DMS114 treated with DMSO at 0.1 percent for 48 hours (cell line): ENCODE data around the gene SCLY.

ENCODE experiments used
- DNase-seq: peaks from one replicate; lab custom pipeline; 2025; ENCODE audit not compliant: unreplicated experiment; lab: John Stamatoyannopoulos, UW

SCLY gene

DNA sequence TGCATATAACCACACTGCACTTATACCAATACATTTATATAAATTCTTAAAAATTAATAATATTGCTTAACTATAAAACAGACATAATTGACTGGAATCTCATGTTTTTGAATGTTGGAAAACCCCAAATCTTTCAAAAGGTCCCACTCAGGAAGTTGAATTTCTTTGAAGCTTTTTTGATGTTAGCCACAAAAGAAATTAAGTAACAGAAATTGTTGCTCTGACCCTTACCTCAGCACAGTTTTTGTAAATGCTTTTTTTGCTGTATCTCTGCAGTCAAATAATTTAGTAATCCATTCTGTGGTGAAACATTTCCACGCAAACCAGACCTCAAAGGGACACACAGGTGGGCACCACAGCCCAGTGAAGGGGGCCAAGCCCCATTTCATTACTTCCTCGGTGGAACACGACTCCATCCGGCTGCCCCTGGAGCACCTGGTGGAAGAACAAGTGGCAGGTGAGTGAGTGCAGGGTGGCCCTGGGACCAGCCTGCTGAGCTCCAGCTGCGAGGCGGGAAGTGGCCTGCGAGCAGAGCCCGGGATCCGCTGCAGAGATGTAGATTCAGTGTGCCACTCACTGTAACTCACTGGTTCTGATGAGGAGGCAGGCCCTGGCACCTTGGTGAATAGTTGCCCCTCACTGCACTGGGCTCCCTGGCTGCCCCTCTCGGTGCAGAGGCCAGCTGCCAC, 8.4 kb downstream of the SCLY start:
- no peak for DNase-seq

DNA sequence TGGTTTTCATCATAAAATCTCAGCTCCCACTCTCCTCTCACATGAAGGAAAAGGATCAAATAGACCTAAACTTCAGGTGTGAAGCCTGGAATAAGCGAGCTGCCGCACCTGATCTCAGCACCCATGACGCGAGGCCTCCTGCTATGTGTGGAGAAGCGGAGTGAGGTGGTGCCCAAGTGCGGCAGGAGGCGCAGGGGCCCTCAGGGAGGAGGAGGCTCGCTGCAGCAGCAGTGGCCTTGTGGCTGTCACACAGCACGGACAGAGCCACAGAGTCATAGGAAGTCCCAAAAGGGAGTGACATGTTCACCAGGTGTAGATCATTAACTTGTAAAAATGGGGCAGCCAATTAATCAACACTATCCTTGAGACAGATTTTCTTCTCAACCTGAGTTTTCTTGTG, 9.1 kb downstream of the SCLY start:
- no peak for DNase-seq

DNA sequence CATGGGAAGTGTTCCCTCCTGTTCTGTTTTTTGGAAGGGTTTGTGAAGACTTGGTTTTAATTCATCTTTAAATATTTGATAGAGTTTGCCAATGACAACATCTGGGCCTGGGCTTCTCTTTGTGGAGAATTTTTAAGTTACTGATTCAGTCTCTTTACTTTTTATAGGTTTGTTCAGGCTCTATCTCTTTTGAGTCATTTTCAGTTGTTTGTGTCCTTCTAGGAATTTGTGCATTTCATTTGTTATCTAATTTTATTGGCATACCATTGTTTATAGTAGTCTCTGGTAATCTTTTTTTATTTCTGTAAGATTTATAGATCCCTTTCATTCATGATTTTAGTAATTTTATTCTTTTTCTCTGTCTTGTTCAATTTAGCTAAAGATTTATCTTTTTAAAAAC, 14.6 kb downstream of the SCLY start:
- DNase-seq, result no peak

DNA sequence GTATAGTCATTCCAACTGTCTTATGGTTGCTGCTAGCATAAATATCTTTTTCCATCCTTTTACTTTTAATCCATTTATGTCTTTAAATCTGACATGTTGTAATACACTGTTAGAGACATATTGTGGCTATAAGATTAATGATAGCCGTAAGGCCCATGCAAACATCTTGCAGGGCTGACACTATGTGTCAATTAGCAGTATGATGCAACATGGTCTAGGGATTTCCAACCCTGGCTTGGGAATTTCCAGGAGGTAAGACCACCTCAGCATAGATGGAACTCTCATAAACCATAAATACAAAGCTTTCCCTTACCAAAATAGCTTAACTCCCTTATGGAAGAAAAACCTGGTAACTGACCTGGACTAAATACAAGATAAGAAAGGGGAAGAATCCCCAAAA, 16.5 kb downstream of the SCLY start:
- DNase-seq, result no peak

DNA sequence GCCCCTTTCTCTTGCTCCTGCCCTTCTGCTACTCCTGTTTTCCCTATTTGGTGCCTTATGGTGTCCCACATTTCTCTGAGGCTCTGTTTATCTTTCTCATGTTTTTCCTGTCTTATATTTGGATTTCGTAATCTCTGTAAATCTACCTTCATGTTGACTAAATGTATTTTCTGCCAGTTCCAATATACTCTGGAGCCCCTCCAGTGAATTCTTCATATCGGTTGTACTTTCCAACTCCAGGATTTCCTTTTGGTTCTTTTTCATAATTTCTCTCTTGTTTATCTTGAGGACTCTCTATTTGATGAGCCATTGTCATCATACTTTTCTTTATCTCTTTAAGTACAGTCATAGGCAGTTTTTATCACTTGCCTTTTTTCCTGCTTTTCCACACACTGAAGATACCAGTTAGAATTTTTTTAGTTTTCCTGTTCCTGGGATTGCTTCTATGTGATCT, 19.1 kb downstream of the SCLY start:
- no peak for DNase-seq

DNA sequence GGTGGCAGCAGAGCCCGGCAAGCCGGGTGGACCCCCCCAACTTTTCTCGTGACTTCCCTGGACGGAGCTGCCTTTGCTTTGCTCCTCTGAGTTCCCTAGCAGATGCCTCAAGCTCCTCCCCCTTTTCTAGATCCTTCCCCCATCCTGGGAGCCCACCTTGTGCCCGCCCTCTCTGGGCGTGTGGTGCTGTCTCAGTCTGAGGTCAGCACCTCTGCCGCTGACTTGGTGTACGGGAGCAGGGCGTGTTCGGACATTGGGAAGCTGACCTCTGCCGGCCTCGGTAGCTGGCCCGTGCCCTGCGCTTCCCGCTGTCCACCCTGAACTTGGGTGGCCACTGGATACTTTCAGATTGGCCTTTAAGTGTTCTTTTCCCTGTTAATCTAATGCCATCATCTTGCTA, 19.7 kb downstream of the SCLY start:
- DNase-seq, result no peak

DNA sequence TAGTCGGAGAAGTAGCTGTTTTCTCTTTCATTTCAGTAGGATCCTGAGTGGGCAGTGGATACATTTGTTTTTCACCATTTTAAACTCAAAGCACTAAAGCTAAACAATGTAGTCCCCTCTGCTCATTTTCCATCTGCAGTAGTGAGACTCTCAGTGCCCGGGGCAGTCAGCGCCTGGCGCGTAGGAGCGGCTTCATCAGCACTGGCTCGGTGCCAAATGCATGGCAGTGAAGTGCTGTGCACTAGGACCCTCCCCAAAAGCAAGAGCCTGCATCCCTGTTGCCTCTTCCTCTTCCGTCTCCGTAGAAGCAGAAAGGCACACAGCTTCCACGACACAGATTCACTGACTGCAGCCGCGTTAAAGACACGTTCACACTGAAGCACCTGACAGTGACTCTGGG, 20.3 kb downstream of the SCLY start:
- DNase-seq, result no peak

DNA sequence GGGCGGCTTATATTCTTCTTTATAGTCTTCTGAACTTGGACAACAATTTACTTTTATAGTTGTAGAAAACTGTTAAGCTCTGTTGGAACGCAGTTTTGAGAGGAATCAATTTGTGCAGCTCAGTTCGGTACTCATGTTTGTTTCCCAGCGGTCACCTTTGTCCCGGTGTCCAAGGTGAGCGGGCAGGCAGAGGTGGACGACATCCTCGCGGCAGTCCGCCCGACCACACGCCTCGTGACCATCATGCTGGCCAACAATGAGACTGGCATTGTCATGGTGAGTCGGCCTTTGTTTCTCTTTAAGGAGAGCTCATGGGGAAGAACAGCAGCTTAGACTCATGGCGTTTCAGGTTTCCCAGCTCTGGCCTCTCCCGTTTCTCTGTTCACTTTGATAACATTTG, 20.8 kb downstream of the SCLY start:
- DNase-seq, result no peak

DNA sequence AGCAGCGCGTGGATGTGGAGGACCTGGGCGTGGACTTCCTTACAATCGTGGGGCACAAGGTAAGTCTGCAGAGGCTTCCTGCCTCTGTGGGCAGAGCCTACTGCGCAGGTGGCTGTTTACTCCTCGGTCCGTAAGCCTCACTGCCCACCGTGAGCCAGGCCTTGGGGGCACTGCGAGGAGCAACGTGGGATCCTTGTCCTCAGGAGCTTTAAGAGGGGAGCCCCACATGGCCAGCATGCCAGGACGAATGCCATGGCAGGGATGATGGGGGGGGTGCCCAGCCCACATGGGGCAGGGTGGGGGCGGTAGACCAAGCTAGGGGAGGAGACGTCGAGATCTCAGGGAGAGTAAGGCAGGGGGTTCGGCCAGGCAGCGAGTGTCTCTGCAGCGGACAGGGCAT, 21.4 kb downstream of the SCLY start:
- no peak for DNase-seq

DNA sequence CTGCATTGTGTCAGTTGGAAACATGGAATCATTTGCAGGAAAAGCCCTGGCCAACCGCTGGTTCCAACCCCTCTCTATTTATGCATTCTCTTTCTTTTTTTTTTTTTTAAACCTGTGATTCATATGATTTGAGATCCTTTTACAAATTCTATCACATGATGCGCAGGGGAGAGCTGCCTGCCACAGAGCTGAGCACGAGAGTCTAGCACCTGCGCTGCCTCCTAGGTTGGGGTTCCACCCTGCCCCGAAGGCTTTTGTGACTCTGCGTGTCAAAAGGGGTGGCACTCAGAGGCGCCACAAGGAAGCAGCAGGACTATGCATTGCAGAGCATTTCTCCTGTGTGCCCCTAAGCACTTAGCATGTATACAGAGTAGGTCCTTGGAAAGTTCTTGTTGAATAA, 22.0 kb downstream of the SCLY start:
- no peak for DNase-seq

DNA sequence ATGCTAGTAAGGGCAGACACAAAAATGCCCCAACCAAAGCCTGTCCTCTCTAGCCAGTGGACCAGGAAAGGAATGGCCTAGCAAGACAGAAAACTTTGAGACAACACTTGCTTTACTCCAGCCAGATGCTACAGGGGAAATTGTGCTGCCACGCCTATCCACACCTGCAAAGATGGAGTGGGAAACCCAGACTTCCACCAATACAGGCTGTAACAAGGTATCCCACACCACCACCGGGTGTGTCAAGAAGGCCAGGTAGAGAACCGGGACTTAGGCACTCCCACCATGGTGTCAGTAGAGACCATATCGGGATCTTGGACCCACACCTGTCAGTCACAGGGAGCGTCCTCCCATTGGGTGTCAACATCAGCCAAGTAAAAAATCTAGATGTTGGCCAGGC, 23.1 kb downstream of the SCLY start:
- DNase-seq, result no peak

DNA sequence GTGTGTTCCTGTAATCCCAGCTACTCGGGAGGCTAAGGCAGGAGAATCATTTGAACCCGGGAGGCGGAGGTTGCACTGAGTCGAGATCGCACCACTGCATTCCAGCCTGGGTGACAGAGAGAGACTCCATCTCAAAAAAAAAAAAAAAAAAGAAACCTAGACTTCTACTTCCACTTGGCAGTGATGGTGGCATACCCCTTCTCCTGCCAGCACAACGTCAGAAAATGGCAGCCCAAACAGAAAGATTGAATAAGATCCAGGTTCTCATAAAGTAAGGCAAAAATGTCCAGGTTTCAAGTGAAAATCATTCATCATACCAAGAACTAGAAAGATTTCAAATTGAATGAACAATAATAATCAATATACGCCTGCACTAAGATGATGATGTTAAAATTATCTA, 24.0 kb downstream of the SCLY start:
- DNase-seq, result no peak

DNA sequence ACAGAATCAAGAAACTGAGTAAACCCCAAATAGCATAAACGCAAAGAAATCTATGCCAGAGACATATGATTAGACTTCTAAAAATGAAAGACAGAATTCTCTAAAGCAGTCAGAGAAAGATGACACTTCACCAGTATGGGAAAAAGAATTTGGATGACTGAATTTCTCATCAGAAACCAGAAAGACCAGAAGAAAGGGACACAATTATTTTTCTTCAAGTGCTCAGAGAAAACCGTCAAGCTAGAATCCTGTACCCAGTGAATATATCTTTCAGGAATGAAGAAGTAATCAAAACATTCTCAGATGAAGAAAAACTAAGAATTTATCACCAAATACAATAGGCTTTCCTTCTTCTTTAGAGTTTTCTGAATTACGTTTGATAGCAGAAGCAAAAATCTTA, 25.1 kb downstream of the SCLY start:
- no peak for DNase-seq

DNA sequence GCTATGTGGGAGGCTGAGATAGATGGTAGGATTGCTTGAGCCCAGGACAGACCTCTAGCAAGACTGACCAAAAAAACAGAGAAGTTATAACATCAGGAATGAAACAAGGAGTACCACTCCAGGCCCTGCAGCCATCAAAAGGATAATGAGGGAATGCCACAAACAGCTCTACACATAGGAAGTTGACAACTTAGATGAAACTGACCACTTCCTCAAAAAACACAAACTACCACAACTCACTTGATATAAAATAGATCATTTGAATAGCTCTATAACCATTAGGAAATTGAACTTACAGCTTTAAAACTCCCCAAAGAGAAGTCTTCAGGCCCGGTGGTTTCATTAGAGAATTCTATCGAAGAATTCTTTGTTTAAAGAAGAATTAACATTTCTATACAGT, 26.4 kb downstream of the SCLY start:
- DNase-seq, result no peak

DNA sequence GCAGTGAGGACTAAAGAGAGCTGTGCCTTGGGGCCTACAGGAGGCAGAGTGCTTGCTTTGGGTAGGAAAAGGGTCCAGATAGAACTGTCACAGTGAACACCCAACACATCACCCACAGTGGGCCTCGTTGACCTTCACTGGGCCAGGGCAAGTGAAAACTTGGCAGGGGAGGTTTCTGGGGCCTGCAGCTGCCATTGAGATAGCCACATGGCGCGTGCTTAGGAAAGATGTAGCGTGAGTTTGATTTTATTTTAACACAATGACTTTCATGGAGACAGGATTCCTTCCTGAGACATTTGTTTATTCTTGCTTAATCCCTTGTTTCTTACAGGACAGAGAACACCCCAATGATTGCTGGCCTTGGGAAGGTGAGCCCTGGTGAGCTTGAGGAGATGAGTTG, 30.1 kb downstream of the SCLY start:
- no peak for DNase-seq

DNA sequence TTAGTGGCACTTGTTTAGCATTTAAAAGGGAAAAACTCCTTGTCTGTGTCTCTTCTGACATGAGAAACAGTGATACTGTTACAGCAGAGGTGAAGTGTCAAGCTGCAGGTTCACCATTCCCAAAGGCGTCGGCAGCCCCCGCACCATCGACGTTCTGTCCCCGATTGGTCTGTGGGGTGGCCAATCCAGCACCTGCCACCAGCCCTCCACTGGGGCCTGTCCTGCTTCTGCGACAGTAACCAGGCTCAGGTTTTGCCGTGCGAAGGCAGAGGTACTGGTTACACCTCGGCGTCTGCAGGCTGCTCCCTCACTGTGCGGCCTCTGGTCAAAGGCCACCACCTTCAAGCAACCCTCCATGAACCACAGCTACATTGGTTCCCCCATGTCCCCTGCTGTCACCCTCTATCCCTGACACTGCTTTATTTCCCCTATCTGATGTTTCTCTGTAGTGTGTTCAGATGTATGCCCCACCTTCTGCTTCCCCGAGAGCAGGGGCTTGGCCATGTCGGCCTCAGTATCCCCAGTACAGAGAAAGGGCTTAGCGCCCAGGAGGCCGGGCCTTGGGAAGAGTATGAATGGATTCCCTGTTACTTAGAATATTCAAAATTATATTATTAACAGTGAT, 30.7 kb downstream of the SCLY start:
- DNase-seq, result no peak

DNA sequence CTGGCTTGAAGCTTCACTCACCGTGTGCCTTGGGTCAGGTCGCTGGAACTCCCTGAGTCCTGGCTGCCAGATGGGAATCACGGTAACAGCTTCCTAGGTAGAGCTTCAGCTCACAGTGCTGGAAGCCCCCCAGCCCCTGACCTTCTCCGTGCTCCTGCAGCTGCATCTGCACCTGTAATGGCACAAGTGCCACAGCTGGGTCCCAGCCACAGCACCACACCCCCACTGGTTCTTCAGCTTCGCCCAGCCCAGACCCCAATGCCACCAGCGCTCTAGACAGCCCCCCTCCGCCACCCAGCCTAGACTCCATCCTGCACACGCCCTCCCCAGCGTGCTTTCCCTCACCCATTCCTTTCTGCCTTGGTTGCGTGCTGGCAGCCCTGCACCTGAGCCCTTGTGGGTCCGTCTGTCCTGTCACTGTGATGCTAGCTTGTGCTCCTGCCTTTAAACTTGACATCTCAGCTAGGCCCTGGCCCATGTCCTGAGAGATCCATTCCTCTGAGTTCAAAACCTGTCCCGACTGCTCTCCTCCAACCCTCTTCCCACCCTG, 31.8 kb downstream of the SCLY start:
- DNase-seq, result no peak

DNA sequence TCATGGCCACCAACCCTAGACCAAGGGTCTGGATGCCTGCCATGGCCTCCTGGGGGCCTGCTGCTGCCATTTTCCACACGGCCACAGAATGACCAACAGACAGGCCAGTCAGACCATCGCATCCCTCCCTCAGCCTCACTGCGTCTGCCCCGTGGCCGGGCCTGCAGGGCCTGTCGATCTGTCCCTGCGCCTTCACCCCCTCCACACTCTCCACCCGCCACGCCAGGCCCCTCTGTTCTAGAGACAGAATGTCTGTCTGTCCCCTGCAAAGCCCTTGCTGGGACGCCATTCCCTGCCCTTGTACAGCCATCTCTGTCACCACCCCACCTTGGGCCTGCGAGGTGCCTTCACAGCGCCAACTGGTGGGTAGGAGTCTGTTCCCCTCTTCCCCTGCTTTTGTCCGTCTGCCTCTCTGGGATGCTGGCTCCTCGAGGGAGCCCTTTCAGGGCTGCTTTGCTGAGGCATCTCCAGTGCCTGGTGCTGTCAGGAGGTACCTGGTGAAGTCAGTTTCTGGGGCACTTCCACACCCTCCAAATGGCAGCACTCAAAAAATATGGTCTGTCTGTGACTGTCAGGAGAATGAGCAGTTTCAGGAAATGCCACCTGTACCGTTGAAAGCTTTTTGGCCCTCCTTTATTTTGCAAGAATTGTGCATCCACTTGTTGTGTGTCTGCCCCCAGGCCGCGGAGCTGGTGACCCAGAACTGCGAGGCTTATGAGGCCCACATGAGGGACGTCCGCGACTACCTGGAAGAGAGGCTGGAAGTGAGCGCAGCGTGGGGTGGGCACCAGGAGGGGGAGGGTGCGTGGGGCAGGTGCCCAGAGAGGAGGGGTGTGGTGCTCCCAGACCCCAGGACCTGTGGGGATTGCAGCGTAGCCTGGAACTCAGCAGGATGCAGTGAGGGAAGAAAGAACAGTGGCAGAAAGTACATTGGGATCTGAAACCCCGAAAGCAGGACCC, 32.7 kb downstream of the SCLY start:
- no peak for DNase-seq

DNA sequence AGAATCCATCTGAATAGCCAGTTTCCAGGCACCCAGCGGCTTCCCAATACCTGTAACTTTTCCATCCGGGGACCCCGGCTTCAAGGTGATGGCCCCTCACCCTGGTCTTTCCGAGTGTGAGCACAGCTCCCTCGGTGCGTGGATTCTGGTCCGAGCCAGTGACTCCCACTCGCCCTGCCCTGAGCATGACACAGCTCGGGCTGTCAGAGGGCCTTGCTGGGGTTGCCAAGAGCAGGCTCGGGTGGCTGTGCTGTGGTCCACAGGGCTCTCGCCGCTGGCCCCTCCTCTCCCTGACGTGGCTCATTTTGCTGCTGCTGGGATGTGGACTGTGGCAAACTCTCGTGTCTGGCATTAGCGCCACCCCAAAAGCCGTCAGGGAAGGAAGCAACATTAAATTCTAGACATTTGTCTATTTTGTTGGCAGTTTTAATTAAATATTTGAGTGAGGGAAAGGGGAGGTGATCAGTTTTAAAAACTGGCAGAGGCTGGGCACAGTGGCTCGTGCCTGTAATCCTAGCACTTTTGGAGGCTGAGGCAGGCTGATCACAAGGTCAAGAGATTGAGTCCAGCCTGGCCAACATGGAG, 33.7 kb downstream of the SCLY start:
- no peak for DNase-seq

DNA sequence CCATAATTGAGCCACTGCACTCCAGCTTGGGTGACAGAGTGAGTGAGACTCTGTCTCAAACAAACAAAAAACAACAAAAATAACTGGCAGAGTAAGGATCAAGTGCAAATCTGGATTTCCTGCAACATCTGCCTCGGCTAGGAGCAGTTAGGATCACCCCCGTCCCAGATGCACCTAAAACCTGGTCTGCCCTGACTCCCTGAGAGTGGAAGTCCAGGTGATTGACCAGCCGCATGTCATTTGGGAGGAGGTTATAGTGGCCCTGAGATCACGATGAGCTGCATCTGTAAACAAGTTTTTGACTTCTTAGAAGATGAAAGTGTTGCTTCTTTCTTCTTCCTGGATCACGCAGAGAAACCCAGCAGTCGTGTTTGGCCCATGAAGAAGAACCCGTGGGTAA, 34.3 kb downstream of the SCLY start:
- DNase-seq, result no peak

DNA sequence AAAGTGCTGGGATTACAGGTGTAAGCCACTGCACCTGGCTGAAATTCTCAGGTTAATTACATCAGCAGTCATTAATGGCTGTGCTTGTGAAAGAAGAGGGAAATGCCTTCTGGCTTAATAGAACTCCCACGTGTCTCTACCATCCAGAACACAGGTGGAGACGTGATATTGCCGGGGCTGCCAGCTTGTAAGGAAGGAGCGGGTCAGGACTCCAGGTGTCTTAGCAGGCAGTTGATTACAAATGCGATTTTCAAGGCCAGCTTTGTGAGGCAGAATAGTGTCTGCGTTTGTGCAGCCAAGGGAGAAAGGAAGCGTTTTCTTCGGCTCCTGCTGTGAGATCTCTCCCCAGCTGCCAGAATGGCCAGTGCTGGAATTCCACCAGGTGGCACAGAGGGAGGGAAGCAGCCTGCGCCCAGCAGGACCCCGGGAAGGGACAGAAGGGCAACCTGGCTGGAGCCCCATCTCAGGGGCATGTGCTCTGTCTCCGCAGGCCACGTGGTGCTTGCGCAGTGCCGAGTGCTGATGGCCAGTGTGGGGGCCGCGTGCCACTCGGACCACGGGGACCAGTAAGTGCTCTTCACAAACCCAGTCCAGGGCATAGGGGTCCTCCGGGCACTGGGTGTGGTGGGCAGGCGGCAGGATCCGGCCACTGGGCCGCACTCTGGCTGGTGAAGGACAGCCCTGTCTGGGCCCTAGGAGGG, 35.7 kb downstream of the SCLY start:
- no peak for DNase-seq
